Measurements from ENCODE around the gene KLHL35.

- TF ChIP-seq CTCF (IDR thresholded peaks at IDR 0.05) (no peak), POLR2A (IDR thresholded peaks at IDR 0.05) (no peak)
Measured at GRCh38 chr11:75450236-75450635, 17.2 kb upstream of the KLHL35 start.
